GM18520 (cell line): ENCODE results near the gene SLC4A8.

Experiments used
- ATAC-seq: cut with Tn5 transposase; IDR thresholded peaks from one replicate; pipeline ENCODE4 v1.9.1; 2021; ENCODE audit not compliant: unreplicated experiment

The SLC4A8 gene

GRCh38 chr12:51424662-51425539, at the start of gene SLC4A8:
SLC4A8 (plus strand) TSS chr12:51424831; CDS start chr12:51424988, 157 bp downstream.
- peak; percentile 74 for ATAC-seq

- ATAC-seq: no peak
Measured at GRCh38 chr12:51374856-51375255, 49.8 kb upstream of the SLC4A8 start.

GRCh38 chr12:51377099-51377984, 47.3 kb upstream of the SLC4A8 start:
- ATAC-seq: no peak

GRCh38 chr12:51378749-51379148, 45.9 kb upstream of the SLC4A8 start:
- no peak for ATAC-seq

GRCh38 chr12:51379571-51379970, 45.1 kb upstream of the SLC4A8 start:
- no peak for ATAC-seq

GRCh38 chr12:51381226-51382079, 43.2 kb upstream of the SLC4A8 start:
- ATAC-seq: no peak

- no peak for ATAC-seq
Measured at GRCh38 chr12:51382173-51382572, 42.5 kb upstream of the SLC4A8 start.

- no peak for ATAC-seq
Measured at GRCh38 chr12:51383269-51383905, 41.2 kb upstream of the SLC4A8 start.

GRCh38 chr12:51386351-51386750, 38.3 kb upstream of the SLC4A8 start:
- ATAC-seq: no peak

- no peak for ATAC-seq
Measured at GRCh38 chr12:51388069-51388799, 36.4 kb upstream of the SLC4A8 start.

GRCh38 chr12:51388846-51389245, 35.8 kb upstream of the SLC4A8 start:
- no peak for ATAC-seq

GRCh38 chr12:51389302-51389999, 35.2 kb upstream of the SLC4A8 start:
- ATAC-seq: no peak

GRCh38 chr12:51390457-51390856, 34.2 kb upstream of the SLC4A8 start:
- no peak for ATAC-seq

GRCh38 chr12:51390891-51391282, 33.7 kb upstream of the SLC4A8 start:
- no peak for ATAC-seq

- no peak for ATAC-seq
Measured at GRCh38 chr12:51391283-51392123, 33.1 kb upstream of the SLC4A8 start, which contains the start of gene GALNT6. GALNT6 (minus strand) TSS chr12:51391406; CDS start chr12:51379781, 11,625 bp downstream.

- ATAC-seq: no peak
Measured at GRCh38 chr12:51392556-51393237, 31.9 kb upstream of the SLC4A8 start.
